ENCODE measurements around the gene IL4R. TPM values are rescaled to one million over a fixed set of nuclear protein-coding genes. Genes with fewer than 3 reads are reported as not detected.

The IL4R gene
- total and polyA plus RNA-seq, 2 donors (not counting 1 experiment from before 2014, with no cell fraction given): 17.1 to 23.6 TPM

- H3K27me3 ChIP-seq (ENCODE audit: control insufficient read depth, insufficient read depth, low read length): no peaks in the 10 kb centered on the region
- peaks cover 16% of the 10 kb centered on the region for H3K36me3 ChIP-seq (ENCODE audit: control insufficient read depth, insufficient read depth, low read length)
- H3K4me3 ChIP-seq (replicated peaks in 1 of 4; ENCODE audit: control extremely low read depth in 1 of 4, insufficient read depth in 1 of 4, low read depth in 3 of 4, low read length in 4 of 4): no peak overlapping the region
- H3K9ac ChIP-seq (ENCODE audit: insufficient read depth, low read length): no peak overlapping the region
- TF ChIP-seq CTCF (conservative IDR thresholded peaks at IDR 0.05 in 1 of 2, IDR thresholded peaks at IDR 0.05 in 1 of 2; ENCODE audit: low read depth in 1 of 2, low read length in 2 of 2) (no peak), EZH2 (IDR thresholded peaks at IDR 0.05; ENCODE audit: low read length, missing control alignments) (no peak)
- H2AFZ ChIP-seq (ENCODE audit: low read length): no peak overlapping the region
- H3K9me3 ChIP-seq (ENCODE audit: control insufficient read depth, insufficient read depth, low read depth, low read length): no peaks in the 10 kb centered on the region
- peaks cover 7% of the 10 kb centered on the region for H3K4me1 ChIP-seq (ENCODE audit: control insufficient read depth, extremely low read depth, insufficient read depth, low read length)
- no peak for DNase-seq (ENCODE audit: low read depth in 2 of 2)
- no peaks in the 10 kb centered on the region for H3K79me2 ChIP-seq (ENCODE audit: control insufficient read depth, insufficient read depth, low read length)
- no peak overlapping the region for H3K4me2 ChIP-seq (ENCODE audit: extremely low read depth, insufficient read depth, low read length)
- H3K27ac ChIP-seq (ENCODE audit: insufficient read depth, low read length): no peak overlapping the region
- H4K20me1 ChIP-seq (ENCODE audit: control insufficient read depth, extremely low read depth, insufficient read depth, low read length): no peaks in the 10 kb centered on the region
Measured at GRCh38 chr16:27366687-27367460, 53.1 kb downstream of the IL4R start.

GRCh38 chr16:27367461-27368357 lies 53.9 kb downstream of the IL4R start:
- peak overlapping the region; percentile 18 for H3K27ac ChIP-seq (ENCODE audit: insufficient read depth, low read length)
- H4K20me1 ChIP-seq (ENCODE audit: control insufficient read depth, extremely low read depth, insufficient read depth, low read length): no peaks in the 10 kb centered on the region
- H3K4me1 ChIP-seq (ENCODE audit: control insufficient read depth, extremely low read depth, insufficient read depth, low read length): peaks cover 7% of the 10 kb centered on the region
- no peak overlapping the region for H3K4me3 ChIP-seq (replicated peaks in 1 of 4; ENCODE audit: control extremely low read depth in 1 of 4, insufficient read depth in 1 of 4, low read depth in 3 of 4, low read length in 4 of 4)
- peak overlapping the region; percentile 30 for H3K4me2 ChIP-seq (ENCODE audit: extremely low read depth, insufficient read depth, low read length)
- peak; percentile 46 to 63 for DNase-seq (ENCODE audit: low read depth in 2 of 2)
- no peaks in the 10 kb centered on the region for H3K79me2 ChIP-seq (ENCODE audit: control insufficient read depth, insufficient read depth, low read length)
- H3K27me3 ChIP-seq (ENCODE audit: control insufficient read depth, insufficient read depth, low read length): no peaks in the 10 kb centered on the region
- H3K36me3 ChIP-seq (ENCODE audit: control insufficient read depth, insufficient read depth, low read length): peaks cover 10% of the 10 kb centered on the region
- no peak for TF ChIP-seq EZH2 (IDR thresholded peaks at IDR 0.05; ENCODE audit: low read length, missing control alignments)
- TF ChIP-seq CTCF (conservative IDR thresholded peaks at IDR 0.05 in 1 of 2, IDR thresholded peaks at IDR 0.05 in 1 of 2; ENCODE audit: low read depth in 1 of 2, low read length in 2 of 2): peak; percentile 59 to 82
- no peak overlapping the region for H3K9ac ChIP-seq (ENCODE audit: insufficient read depth, low read length)
- peak overlapping the region; percentile 13 for H2AFZ ChIP-seq (ENCODE audit: low read length)
- H3K9me3 ChIP-seq (ENCODE audit: control insufficient read depth, insufficient read depth, low read depth, low read length): no peaks in the 10 kb centered on the region

GRCh38 chr16:27368358-27368722 lies 54.6 kb downstream of the IL4R start:
- no peak overlapping the region for H3K4me2 ChIP-seq (ENCODE audit: extremely low read depth, insufficient read depth, low read length)
- TF ChIP-seq EZH2 (IDR thresholded peaks at IDR 0.05; ENCODE audit: low read length, missing control alignments) (no peak), CTCF (conservative IDR thresholded peaks at IDR 0.05 in 1 of 2, IDR thresholded peaks at IDR 0.05 in 1 of 2; ENCODE audit: low read depth in 1 of 2, low read length in 2 of 2) (no peak)
- no peak overlapping the region for H3K9ac ChIP-seq (ENCODE audit: insufficient read depth, low read length)
- H3K9me3 ChIP-seq (ENCODE audit: control insufficient read depth, insufficient read depth, low read depth, low read length): no peaks in the 10 kb centered on the region
- H3K4me3 ChIP-seq (replicated peaks in 1 of 4; ENCODE audit: control extremely low read depth in 1 of 4, insufficient read depth in 1 of 4, low read depth in 3 of 4, low read length in 4 of 4): no peak overlapping the region
- no peak overlapping the region for H2AFZ ChIP-seq (ENCODE audit: low read length)
- no peak overlapping the region for H3K27ac ChIP-seq (ENCODE audit: insufficient read depth, low read length)
- peaks cover 4% of the 10 kb centered on the region for H3K36me3 ChIP-seq (ENCODE audit: control insufficient read depth, insufficient read depth, low read length)
- DNase-seq (ENCODE audit: low read depth in 2 of 2): no peak
- H4K20me1 ChIP-seq (ENCODE audit: control insufficient read depth, extremely low read depth, insufficient read depth, low read length): no peaks in the 10 kb centered on the region
- peaks cover 7% of the 10 kb centered on the region for H3K4me1 ChIP-seq (ENCODE audit: control insufficient read depth, extremely low read depth, insufficient read depth, low read length)
- H3K79me2 ChIP-seq (ENCODE audit: control insufficient read depth, insufficient read depth, low read length): no peaks in the 10 kb centered on the region
- H3K27me3 ChIP-seq (ENCODE audit: control insufficient read depth, insufficient read depth, low read length): no peaks in the 10 kb centered on the region

Data from fibroblast of lung (primary cell).